Activated T-cell treated with anti-CD3 and anti-CD28 coated beads for 4 hours (primary cell): ENCODE data around the gene OR2Z1.

ENCODE experiments used
- DNase-seq: peaks from one replicate; pipeline ENCODE4 v3.0.0-alpha.2; 2020

Gene OR2Z1, protein sequence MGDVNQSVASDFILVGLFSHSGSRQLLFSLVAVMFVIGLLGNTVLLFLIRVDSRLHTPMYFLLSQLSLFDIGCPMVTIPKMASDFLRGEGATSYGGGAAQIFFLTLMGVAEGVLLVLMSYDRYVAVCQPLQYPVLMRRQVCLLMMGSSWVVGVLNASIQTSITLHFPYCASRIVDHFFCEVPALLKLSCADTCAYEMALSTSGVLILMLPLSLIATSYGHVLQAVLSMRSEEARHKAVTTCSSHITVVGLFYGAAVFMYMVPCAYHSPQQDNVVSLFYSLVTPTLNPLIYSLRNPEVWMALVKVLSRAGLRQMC

DNA sequence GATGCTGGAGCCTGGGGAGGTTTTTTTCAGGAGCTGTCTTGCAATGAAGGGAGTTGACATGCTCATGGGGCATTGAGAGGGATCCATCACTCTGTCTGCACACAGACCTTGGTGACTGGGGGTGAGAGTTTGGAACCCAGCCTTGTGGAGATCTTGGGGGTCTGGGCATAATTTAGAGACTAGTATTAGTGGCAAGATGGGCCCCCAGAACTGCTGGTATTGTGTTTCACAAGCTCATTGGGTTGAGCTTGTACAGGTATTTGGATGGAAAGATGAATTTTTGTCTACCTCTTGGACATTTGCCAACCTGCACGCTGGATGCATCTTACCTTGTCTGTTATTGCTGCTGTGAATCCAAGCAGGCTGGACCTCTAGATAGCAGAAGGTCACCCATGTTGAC lies at the start of gene OR2Z1:
OR2Z1 (plus strand) TSS at position 301 of the 400 bp plus-strand sequence. CDS start 9,395 bp downstream, outside the sequence.
- no peak for DNase-seq

GRCh38 chr19:8673276-8673891 lies 48.0 kb upstream of the OR2Z1 start:
- DNase-seq, result no peak

DNA sequence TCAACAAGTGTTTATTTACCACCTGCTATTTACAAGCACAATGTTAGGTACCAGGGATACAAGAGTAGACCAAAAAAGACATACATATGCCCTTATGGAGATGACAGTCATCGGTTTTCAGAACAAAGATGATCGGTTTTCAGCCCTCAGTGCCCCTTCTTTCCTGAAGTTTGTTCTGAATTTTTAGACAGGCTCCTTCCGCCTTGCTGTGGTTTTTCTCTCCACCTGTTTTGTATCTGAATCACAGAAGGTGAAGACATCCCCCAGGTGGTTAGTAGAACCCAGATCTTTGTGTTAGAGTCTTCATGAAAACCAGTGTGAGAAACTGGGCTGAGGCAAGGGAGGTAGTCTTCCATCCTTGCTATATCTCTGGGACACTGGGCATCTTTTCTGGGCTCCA lies 46.4 kb upstream of the OR2Z1 start:
- DNase-seq, result no peak

DNA sequence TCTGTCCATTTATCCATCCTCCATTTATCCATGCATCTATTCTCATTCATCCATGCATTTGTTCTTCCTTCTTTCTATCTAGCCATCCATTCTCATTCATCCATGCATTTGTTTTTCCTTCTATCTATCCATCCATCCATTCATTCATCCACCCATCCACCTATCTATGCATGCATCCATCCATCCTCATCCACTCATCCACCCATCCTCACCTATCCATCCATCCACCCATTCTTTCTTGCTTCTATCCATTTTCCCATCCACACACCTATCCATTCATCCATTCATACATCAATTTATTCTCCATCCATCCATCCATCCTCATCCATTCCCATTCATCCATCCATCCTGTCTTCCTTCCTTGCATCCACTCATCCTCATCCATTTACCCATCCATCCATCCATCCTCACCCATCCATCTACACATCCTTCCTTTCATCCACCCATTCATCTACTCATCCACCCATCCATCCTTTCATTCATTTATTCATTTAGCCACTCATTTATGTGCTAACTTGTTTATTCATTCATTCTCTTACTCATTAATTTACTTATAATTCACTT lies 43.1 kb upstream of the OR2Z1 start:
- no peak for DNase-seq

DNA sequence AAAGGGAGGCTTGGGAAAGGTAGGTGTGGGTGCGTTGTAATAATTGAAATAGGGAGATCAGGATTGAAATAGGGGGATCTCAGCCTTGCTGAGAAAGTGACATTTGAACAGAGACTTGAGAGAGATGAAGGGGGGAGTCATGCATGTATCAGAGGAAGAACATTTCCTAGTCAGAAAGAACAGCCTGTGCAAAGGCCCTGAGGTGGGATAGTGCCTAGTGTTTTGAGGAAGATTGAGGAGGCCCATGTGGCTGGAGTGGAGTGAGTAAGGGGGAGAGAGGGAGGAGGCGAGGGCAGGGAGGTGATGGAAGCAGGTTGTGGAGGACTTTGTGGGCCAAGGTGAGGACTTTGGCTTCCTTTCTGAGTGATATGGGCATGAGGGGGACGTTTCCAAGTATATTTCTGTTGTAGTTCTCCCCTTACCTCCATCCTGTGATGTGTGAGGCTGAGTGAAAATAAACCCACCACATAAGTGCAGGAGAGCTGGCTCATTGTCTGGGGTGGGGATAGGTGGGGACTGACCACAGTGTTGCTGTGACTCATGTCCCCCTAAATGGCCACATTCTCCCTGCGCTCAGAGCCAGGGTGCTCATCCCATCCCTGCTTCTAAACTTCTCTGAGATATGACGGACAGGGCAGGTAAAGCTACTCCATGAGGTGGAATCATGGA lies 40.6 kb upstream of the OR2Z1 start:
- DNase-seq, result no peak

- DNase-seq, result no peak
Observed at GRCh38 chr19:8681345-8682029, 39.9 kb upstream of the OR2Z1 start.

- DNase-seq, result no peak
Observed at GRCh38 chr19:8682472-8682871, 39.0 kb upstream of the OR2Z1 start.

DNA sequence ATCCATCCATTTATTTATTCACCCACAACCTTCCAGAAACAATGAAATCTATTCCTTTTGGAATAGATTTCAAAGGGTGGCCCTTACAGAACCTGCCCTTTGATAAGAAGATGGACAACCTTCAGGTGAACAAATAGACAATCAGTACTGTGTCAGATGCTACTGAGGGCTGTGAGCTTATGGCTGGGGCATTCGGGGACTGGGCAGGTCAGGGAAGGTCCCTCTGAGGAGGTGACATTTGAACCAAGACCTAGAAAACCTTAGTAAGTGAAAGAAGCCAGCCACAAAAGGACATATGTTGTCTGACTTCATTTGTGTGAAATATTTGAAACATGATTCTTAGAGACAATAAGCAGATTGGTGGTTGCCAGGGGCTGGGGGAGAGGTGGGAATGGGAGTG lies 38.5 kb upstream of the OR2Z1 start:
- no peak for DNase-seq

DNA sequence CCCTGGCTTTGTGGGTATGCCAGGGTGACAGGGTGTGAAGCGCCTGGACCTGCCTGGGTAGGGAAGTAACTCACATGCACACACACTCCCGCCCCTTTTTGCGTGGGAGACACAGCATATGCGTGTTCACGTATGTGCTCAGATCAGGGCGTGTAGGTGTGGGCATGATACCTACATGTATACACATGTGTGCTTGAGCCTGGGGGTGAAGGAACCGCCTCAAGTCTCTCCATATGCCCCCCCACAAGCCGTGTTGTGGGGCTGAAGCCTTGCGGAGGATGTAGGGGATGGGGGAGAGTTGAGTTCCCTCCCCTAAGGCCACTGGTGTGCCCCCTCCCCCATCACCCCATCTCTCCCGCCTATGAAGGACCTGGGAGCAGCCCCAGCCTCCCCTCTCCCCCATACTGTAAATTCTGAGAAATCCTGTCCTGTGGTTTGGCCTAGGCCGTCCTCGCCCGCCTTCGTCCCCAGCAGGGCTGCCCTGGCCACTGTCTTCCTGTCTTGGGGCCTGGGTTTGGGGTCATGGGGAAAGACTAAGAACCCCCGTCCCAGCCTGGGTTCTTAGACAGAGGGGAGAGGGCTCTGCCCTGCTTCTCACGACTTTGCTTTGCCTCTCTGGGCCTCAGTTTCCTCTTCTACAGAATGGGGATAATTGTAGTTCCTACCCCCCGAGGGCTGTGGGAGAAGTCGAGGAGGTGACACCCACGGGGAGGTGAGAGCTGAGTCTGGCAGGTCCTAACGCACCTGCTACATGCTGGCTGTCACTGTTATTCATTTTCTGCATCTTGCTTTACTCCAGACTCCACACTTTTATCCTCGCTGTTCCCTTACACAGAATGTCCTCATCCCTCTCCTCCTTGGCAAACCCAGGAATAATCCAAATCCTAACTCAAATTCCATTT lies 37.2 kb upstream of the OR2Z1 start:
- no peak for DNase-seq

GRCh38 chr19:8686549-8686948 lies 34.9 kb upstream of the OR2Z1 start:
- no peak for DNase-seq

- no peak for DNase-seq
Observed at GRCh38 chr19:8688930-8689329, 32.5 kb upstream of the OR2Z1 start.

DNA sequence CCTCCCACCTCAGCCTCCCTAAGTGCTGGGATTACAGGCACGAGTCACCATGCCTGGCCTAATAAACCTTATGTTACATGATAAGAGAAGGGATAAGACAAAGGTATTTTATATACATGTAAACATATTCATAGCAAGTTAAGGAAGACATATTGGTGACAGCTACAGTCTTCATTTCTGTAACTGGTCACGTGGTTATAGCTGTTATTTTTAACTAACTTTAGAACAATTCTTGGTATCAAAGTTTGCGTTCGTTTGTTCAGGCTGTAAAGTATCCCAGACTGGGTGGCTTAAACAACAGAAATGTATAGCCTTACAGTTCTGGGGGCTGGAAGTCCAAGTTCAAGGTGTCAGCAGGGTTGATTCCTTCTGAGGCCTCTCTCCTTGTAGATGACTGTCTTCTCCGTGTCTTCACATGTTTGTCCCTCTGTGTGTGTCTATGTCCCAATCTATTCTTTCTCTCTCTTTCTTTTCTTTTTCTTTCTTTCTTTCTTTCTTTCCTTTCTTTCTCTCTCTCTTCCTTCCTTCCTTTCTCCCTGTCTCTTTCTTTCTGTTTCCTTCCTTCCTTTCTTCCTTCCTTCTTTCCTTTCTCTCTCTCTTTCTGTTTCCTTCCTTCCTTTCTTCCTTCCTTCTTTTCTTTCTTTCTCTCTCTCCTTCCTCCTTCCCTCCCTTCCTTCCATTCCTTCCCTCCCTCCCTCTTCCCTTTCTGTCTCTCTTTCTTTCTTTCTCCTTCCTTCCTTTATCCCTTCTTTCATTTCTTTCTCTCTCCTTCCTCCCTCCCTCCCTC lies 30.5 kb upstream of the OR2Z1 start:
- no peak for DNase-seq

DNA sequence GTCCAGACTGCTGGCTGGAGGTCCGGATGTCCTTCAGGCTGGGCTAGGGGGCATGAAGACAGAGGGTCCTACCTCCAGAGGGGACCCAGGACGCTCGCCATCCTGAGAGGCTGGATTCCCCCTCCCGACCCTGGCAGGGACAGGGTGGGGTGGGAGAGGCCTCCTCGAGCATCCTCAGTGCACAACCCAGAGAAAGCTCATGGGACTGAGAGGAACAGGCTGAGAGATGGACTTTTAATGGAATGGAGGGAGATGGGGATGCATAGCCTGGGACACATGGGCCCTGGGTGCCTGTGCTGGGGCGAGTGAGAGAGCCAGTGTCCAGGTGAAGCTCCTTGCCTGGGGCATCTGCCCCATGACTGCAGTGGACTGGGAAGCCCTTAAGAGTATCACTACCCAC lies 25.9 kb upstream of the OR2Z1 start:
- no peak for DNase-seq

DNA sequence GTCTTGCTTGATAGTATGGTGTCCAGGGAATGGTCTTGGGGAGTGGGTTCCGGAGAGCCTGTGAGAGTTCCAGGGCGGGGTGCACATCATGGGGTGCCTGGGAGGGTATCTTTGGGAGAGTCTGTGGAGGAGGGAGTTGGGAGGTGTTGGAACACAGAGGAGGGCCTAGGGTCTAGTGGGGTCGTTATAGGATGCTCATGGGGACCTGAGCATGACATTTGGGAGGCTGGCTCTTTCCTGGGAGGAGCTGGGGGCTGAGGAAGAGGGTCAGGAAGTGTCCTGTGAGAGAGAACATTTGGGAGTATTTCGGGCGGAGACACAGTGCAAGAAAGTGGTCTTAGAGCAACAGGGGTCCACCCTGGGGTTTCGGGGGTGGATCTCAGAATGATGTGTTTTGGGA lies 25.5 kb upstream of the OR2Z1 start:
- DNase-seq, result no peak

- no peak for DNase-seq
Observed at GRCh38 chr19:8696993-8697392, 24.4 kb upstream of the OR2Z1 start.

DNA sequence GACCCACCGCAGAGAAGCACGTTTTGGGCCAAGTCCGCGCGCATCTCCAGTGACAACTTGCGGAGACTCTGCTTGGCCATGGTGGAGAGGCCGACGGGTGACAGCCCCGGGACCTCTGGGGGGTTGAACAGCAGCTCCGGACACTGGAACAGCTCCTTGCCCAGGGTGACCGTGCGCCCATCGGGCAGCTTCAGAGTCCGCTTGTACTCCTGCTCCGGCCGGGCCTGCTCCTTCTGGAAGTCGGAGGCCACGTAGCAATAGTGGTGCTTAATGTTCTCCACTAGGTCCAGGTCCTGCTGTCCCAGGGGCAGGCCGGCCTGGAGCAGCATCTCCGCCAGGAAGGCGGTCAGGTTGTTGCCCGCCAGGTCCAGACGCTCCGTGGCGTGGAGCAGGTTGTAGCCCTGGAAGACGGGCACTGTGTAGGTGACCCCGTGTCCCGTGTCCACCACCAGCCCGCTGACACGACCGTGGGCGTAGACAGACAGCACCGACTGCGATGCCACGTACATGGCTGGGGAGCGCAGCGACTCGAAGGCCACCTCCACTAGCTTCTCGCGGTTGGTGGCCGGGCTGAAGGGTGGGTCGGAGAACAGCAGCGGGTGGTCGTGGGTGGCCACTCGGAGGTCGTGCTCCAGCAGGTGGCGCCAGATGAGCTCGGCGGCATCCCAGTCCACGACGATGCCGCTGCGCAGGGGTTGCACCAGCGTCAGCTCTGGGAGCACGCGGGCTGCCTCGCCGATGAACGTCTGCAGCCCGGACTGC lies 23.6 kb upstream of the OR2Z1 start:
- DNase-seq, result no peak

DNA sequence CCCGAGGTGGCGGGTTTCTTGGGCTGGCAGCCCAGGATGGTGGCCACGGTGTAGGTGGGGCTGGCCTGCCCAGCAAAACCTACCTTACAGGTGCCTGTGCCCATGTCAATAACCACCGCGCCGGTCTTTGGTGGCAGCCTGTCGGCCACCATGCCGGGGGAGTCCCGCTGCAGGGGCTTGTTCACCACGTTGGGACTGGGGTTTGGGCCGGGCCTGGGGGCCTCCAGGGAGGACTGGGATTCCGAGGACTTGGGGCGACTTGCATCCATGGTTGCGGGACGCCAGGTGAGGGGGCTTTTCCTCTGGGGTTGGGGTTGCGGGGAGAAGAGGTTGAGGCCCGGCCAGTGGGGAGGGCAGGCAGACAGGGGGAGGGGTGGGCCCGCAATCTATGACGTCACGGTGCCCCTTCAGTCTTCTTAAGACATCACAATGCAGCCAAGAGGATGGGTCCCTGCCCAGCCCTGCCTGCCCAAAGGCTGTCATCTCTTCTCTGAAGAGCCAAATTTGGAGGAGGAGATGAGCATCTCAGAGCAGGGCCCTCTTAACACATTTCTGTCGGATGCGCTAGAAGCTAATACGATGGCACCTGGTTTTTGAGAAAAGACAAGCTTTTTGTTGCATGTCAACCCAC lies 22.9 kb upstream of the OR2Z1 start, which contains the start of gene ACTL9:
ACTL9 (minus strand) TSS at position 363 of the 631 bp plus-strand sequence; CDS start at position 269, 94 bp downstream.
- no peak for DNase-seq

DNA sequence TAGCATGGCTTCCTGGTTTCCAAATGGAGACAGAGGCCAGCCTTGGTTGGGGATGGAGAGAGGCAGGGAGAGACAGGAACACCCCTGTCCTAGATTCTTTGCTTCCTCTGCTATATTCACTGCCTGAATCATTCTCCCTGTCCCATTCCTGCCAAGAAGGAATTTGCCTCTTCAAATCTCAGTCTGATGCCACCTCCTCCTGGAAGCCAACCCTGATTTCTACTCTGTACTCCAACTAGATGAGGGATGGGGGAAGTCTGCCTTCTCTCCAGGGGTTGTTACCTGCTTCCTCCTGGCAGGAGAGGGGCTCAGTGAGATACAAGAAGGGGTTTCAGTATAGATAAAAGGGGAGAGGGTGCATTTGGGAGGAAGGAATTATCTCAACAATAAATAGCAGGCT lies 21.5 kb upstream of the OR2Z1 start:
- DNase-seq, result no peak

DNA sequence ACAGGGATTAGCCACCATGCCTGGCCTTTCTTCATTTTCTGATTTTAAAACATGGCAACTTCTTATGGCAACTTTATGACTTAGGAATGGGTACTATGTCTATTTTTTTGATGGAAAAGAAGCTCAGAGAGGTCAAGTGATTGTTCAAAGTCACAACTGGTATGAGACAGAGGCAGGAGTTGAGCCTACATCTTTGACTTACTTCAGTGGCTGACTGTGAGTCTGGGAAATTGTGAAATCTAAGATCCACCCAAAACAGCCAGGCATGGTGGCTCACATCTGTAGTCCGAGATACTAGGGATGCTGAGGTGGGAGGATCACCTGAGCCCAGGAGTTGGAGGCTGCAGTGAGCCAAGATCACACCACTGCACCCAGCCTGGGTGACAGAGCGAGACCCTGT lies 20.5 kb upstream of the OR2Z1 start:
- DNase-seq, result no peak

- DNase-seq, result peak; percentile 33
Observed at GRCh38 chr19:8702350-8702749, 19.1 kb upstream of the OR2Z1 start.
